ENCODE data around the gene NFATC3.

NFATC3 gene

DNA sequence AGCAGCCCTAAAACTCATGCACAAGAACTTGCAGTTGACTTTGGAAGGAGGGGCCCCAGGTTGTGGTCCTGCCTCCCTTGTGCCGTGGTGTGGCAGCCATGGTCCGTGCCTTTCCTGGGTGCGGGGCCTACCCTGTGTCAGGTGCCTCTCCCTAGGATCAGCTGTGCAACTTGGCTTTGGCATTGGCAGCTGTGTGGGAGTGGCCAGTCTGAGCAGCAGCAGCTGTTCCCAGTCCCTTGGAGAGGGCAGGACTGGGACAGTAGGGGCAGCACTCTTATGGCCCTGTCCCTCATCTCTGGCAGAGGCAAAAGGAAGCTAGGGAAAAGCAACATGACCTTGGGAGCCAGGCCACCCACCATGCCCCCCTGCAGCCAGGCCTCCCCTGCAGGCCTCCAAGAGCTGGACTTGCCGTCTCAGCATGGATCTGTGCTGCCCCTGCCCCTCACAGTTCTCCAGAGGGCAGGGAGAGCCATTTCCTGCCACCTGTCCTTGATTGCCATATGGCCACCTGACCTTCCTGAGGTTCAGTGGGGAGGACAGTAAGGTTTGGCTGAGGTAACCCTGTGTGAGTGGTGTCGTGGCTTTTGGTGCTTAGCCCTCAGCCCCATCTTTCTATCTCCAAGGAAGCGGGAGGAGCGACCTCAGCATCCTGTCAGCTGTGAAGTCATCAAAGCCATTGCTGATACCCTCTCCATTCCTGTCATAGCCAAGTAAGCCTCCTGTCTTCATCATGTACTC is 15.5 kb upstream of the NFATC3 start:
- TF ChIP-seq GABPA (IDR thresholded peaks at IDR 0.05; ENCODE audit: low read depth) (no peak), POLR2AphosphoS5 (IDR thresholded peaks at IDR 0.05; ENCODE audit: low read depth) (no peak), SPI1 (IDR thresholded peaks at IDR 0.05; ENCODE audit: borderline replicate concordance, low read depth) (no peak)
- TF ChIP-seq, protein P1, sequence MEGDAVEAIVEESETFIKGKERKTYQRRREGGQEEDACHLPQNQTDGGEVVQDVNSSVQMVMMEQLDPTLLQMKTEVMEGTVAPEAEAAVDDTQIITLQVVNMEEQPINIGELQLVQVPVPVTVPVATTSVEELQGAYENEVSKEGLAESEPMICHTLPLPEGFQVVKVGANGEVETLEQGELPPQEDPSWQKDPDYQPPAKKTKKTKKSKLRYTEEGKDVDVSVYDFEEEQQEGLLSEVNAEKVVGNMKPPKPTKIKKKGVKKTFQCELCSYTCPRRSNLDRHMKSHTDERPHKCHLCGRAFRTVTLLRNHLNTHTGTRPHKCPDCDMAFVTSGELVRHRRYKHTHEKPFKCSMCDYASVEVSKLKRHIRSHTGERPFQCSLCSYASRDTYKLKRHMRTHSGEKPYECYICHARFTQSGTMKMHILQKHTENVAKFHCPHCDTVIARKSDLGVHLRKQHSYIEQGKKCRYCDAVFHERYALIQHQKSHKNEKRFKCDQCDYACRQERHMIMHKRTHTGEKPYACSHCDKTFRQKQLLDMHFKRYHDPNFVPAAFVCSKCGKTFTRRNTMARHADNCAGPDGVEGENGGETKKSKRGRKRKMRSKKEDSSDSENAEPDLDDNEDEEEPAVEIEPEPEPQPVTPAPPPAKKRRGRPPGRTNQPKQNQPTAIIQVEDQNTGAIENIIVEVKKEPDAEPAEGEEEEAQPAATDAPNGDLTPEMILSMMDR (IDR thresholded peaks at IDR 0.05; ENCODE audit: insufficient read depth, low read length): no peak
- TF ChIP-seq, protein P2, sequence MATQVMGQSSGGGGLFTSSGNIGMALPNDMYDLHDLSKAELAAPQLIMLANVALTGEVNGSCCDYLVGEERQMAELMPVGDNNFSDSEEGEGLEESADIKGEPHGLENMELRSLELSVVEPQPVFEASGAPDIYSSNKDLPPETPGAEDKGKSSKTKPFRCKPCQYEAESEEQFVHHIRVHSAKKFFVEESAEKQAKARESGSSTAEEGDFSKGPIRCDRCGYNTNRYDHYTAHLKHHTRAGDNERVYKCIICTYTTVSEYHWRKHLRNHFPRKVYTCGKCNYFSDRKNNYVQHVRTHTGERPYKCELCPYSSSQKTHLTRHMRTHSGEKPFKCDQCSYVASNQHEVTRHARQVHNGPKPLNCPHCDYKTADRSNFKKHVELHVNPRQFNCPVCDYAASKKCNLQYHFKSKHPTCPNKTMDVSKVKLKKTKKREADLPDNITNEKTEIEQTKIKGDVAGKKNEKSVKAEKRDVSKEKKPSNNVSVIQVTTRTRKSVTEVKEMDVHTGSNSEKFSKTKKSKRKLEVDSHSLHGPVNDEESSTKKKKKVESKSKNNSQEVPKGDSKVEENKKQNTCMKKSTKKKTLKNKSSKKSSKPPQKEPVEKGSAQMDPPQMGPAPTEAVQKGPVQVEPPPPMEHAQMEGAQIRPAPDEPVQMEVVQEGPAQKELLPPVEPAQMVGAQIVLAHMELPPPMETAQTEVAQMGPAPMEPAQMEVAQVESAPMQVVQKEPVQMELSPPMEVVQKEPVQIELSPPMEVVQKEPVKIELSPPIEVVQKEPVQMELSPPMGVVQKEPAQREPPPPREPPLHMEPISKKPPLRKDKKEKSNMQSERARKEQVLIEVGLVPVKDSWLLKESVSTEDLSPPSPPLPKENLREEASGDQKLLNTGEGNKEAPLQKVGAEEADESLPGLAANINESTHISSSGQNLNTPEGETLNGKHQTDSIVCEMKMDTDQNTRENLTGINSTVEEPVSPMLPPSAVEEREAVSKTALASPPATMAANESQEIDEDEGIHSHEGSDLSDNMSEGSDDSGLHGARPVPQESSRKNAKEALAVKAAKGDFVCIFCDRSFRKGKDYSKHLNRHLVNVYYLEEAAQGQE (IDR thresholded peaks at IDR 0.05; ENCODE audit: insufficient replicate concordance, low read depth): no peak
- H3K27me3 ChIP-seq (ENCODE audit: insufficient read depth, poor library complexity, severe bottlenecking): no peaks in the 10 kb centered on the region

DNA sequence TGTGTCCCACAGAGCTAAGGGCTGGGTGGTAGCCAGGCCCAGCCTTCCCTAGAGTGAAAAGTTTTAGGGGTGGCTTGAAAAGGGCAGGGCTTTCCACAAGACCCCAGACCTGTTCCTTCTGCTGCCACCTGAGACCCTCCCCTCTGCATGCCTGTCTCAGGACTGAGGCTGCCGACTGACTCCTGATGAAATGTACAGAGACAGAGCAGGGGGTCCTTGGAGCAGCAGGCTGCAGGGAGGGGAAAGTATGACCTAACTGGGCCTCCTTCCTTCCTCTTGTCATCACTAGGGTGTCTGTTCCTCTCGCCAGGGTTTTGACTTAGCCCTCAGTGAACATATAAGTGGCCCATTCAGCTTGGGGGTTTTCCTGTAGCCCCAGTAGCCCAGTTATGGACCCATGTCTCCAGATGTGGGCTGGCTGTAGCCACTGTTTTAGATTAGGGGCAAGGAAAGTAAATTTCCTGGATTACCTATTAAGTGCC is 14.9 kb upstream of the NFATC3 start:
- Histone ChIP-seq H3K27ac (replicated peaks) (peak overlapping the region; percentile 38; the same call in 1 of the 2 replicates), H3K27me3 (ENCODE audit: insufficient read depth, poor library complexity, severe bottlenecking) (no peaks in the 10 kb centered on the region), H3K4me3 (replicated peaks; ENCODE audit: insufficient read depth, low read length) (no peak overlapping the region)
- TF ChIP-seq SPI1 (IDR thresholded peaks at IDR 0.05; ENCODE audit: borderline replicate concordance, low read depth) (no peak), GABPA (IDR thresholded peaks at IDR 0.05; ENCODE audit: low read depth) (no peak), POLR2AphosphoS5 (IDR thresholded peaks at IDR 0.05; ENCODE audit: low read depth) (no peak)
- TF ChIP-seq, protein P2 (IDR thresholded peaks at IDR 0.05; ENCODE audit: insufficient replicate concordance, low read depth): no peak
- TF ChIP-seq, protein P1 (IDR thresholded peaks at IDR 0.05; ENCODE audit: insufficient read depth, low read length): no peak
- no peak for DNase-seq (ENCODE audit: low read depth in 1 of 2, low spot score in 1 of 2)

More for the DNA sequence above, 15.5 kb upstream of the NFATC3 start:
- Histone ChIP-seq H3K4me3 (replicated peaks; ENCODE audit: insufficient read depth, low read length) (no peak overlapping the region), H3K27ac (replicated peaks) (no peak overlapping the region; the same call in 1 of the 2 replicates)
- no peak for DNase-seq (ENCODE audit: low read depth in 1 of 2, low spot score in 1 of 2)

DNA sequence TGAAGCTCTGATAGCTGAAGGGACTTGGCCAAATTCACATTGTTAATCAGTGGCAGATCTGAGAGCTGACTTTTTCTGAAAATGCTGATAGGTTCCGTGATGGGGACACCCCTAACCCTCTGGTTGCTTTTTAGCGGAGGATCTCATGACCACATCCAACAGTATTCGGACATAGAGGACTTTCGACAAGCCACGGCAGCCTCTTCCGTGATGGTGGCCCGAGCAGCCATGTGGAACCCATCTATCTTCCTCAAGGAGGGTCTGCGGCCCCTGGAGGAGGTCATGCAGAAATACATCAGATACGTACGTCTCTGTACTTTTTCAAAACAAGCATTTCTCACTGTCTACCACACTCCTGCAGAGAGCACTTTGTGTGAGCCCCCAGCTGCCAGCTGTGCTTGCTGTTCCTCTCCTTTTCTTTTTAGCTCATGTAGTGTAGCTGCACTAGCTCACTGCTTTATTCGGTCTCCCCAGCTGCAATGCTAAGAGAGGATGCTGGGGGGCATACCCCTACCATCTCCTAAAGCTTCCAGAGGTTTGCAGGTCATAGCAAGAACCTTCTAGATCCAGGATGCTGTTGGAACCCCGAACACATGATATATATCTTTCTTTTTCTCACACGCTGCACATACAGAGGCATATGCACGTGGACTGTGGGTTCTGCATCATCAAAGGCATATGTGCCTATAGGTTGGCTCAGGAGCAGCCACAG is 14.2 kb upstream of the NFATC3 start:
- no peak for DNase-seq (ENCODE audit: low read depth in 1 of 2, low spot score in 1 of 2)

More for the DNA sequence above, 14.2 kb upstream of the NFATC3 start:
- TF ChIP-seq POLR2AphosphoS5 (IDR thresholded peaks at IDR 0.05; ENCODE audit: low read depth) (no peak), SPI1 (IDR thresholded peaks at IDR 0.05; ENCODE audit: borderline replicate concordance, low read depth) (no peak), GABPA (IDR thresholded peaks at IDR 0.05; ENCODE audit: low read depth) (no peak)
- TF ChIP-seq, protein P2 (IDR thresholded peaks at IDR 0.05; ENCODE audit: insufficient replicate concordance, low read depth): no peak
- TF ChIP-seq, protein P1 (IDR thresholded peaks at IDR 0.05; ENCODE audit: insufficient read depth, low read length): no peak
- Histone ChIP-seq H3K27me3 (ENCODE audit: insufficient read depth, poor library complexity, severe bottlenecking) (no peaks in the 10 kb centered on the region), H3K4me3 (replicated peaks; ENCODE audit: insufficient read depth, low read length) (no peak overlapping the region), H3K27ac (replicated peaks) (no peak overlapping the region)

All from HL-60 (cell line).